ENCODE results near the gene TRAF2.
A peak's percentile ranks its signal among the peaks of the same experiment; 100 is the strongest.

The TRAF2 gene

GRCh38 chr9:136962701-136963248 lies 76.5 kb downstream of the TRAF2 start:
- no peak for TF ChIP-seq TAF1 (IDR thresholded peaks at IDR 0.05; ENCODE audit: borderline replicate concordance, insufficient read depth, low read length)

- TF ChIP-seq POLR2AphosphoS5 (IDR thresholded peaks at IDR 0.05; ENCODE audit: low read depth, low read length) (no peak), SIN3A (IDR thresholded peaks at IDR 0.05; ENCODE audit: borderline replicate concordance, insufficient read depth, low read length) (no peak), REST (IDR thresholded peaks at IDR 0.05; ENCODE audit: insufficient read depth in 1 of 2, low read depth in 2 of 2, low read length in 2 of 2) (no peak), TAF1 (IDR thresholded peaks at IDR 0.05; ENCODE audit: borderline replicate concordance, insufficient read depth, low read length) (no peak), FOXP2 (optimal IDR thresholded peaks at IDR 0.05; ENCODE audit: borderline replicate concordance, extremely low read depth, extremely low read length, insufficient read depth) (no peak)
Measured at GRCh38 chr9:136963341-136963740, 77.0 kb downstream of the TRAF2 start.

GRCh38 chr9:136963751-136964150 lies 77.4 kb downstream of the TRAF2 start:
- TF ChIP-seq TAF1 (IDR thresholded peaks at IDR 0.05; ENCODE audit: borderline replicate concordance, insufficient read depth, low read length) (no peak), POLR2AphosphoS5 (IDR thresholded peaks at IDR 0.05; ENCODE audit: low read depth, low read length) (no peak), FOXP2 (optimal IDR thresholded peaks at IDR 0.05; ENCODE audit: borderline replicate concordance, extremely low read depth, extremely low read length, insufficient read depth) (no peak), REST (IDR thresholded peaks at IDR 0.05; ENCODE audit: insufficient read depth in 1 of 2, low read depth in 2 of 2, low read length in 2 of 2) (no peak), SIN3A (IDR thresholded peaks at IDR 0.05; ENCODE audit: borderline replicate concordance, insufficient read depth, low read length) (no peak)

DNA sequence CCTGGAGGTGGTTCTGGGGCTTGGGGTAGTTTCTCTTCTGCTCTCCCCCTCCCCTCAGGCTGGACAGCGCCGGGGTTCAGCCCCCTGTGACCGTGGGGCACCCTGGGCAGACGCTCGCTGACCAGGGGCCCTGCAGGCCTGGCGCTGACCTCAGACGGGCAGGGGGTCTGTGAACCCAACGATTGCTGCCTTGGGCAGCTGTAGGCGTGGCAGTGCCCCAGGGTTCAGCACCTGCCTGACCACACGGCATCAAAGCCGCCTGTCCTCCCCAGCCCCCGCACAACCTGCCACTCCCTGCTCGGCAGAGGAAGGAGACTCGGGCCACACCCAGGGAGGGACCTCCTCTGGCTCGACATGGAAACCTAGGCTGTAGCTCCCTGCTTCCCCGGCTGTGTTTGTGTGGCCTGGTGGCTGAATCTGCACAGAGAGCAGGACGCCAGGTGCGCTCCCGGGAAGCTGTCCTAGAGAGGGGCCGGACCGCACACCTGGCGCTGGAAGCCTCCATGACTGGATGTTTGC lies 77.9 kb downstream of the TRAF2 start:
- TF ChIP-seq FOXP2 (optimal IDR thresholded peaks at IDR 0.05; ENCODE audit: borderline replicate concordance, extremely low read depth, extremely low read length, insufficient read depth) (no peak), POLR2AphosphoS5 (IDR thresholded peaks at IDR 0.05; ENCODE audit: low read depth, low read length) (no peak), REST (IDR thresholded peaks at IDR 0.05; ENCODE audit: insufficient read depth in 1 of 2, low read depth in 2 of 2, low read length in 2 of 2) (peak in 1 of 2 experiments; percentile 40; a peak in 1 of 4 replicates), TAF1 (IDR thresholded peaks at IDR 0.05; ENCODE audit: borderline replicate concordance, insufficient read depth, low read length) (no peak), SIN3A (IDR thresholded peaks at IDR 0.05; ENCODE audit: borderline replicate concordance, insufficient read depth, low read length) (no peak)

DNA sequence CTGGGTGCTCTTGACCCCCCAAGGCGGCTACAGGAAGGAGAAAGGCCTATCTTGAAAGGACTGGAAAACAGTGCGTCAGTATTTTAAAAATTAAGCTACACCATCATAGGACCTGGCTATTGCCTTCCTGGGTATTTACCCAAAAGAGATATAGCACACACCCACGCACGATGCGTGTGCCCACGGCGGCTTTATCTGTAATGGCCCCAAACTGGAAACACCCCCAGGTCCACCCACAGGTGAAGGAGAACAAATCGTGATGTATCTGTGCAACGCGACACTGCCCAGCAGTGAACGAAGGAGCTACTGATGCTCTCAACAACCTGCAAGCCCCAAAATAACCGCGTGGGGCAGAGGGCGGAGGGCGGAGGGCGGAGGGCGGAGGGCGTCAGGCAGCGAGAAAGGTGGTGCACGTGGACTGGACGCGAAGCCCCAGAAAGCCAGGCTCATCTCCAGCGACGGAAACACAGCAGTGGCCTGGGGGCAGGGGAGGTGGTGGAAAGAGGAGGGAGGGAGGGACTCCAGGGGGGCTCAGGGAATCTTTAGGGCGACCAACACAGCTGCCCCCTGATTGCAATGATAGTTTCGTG lies 78.6 kb downstream of the TRAF2 start:
- TF ChIP-seq REST (IDR thresholded peaks at IDR 0.05; ENCODE audit: insufficient read depth in 1 of 2, low read depth in 2 of 2, low read length in 2 of 2) (no peak), TAF1 (IDR thresholded peaks at IDR 0.05; ENCODE audit: borderline replicate concordance, insufficient read depth, low read length) (no peak), POLR2AphosphoS5 (IDR thresholded peaks at IDR 0.05; ENCODE audit: low read depth, low read length) (no peak), FOXP2 (optimal IDR thresholded peaks at IDR 0.05; ENCODE audit: borderline replicate concordance, extremely low read depth, extremely low read length, insufficient read depth) (no peak), SIN3A (IDR thresholded peaks at IDR 0.05; ENCODE audit: borderline replicate concordance, insufficient read depth, low read length) (no peak)
